Uterus (tissue), 2 donors: ENCODE measurements around the gene ZNF286A.
"Not testable (repeated sequence)": the region's sequence is repeated elsewhere in the genome, so short reads cannot be mapped to it uniquely, and the experiment has no call there.

Source experiments
- CTCF ChIP-seq, 4 experiments: fragments of 200-600 bp in 2 of 4; fragments of 450-650 bp in 2 of 4; sonication (generic) in 2 of 4; IDR thresholded peaks; one replicate each; pipeline ENCODE4 v1.5.1; 2016 to 2019; ENCODE audit warnings: antibody characterized with exemption in 4 of 4, mild to moderate bottlenecking in 2 of 4, moderate library complexity in 1 of 4
- POLR2A ChIP-seq, 2 donors: fragments of 450-650 bp; IDR thresholded peaks; one replicate each; pipeline ENCODE4 v1.6.1; 2016; ENCODE audit warnings: antibody characterized with exemption in 2 of 2, mild to moderate bottlenecking in 1 of 2, moderate library complexity in 1 of 2

- not testable (repeated sequence) for TF ChIP-seq CTCF, POLR2A (IDR thresholded peaks at IDR 0.05)
These were observed 49.9 kb downstream of the ZNF286A start for GRCh38 chr17:15749403-15749802.
